ENCODE results near the gene KIF5C.

Gene KIF5C

DNA sequence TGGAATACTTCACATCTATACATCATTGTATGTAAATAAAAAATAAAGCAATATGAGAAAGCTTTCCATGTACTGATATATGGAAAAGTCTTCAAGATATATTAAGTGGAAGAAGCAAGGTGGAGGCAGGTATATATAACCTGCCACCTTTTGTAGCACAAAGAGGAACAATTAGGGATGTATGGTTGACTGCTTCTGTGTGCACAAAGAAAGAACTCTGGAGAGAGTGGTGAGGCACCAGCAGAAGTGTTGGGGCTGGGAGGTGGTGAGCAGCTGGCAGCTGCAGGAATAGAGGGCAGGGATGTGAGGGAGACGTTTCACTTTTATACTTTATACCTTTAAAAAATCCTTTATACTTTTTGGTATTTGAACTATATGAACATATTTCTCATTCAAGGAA is 26.1 kb downstream of the KIF5C start (continued):
- TF ChIP-seq, protein P1, sequence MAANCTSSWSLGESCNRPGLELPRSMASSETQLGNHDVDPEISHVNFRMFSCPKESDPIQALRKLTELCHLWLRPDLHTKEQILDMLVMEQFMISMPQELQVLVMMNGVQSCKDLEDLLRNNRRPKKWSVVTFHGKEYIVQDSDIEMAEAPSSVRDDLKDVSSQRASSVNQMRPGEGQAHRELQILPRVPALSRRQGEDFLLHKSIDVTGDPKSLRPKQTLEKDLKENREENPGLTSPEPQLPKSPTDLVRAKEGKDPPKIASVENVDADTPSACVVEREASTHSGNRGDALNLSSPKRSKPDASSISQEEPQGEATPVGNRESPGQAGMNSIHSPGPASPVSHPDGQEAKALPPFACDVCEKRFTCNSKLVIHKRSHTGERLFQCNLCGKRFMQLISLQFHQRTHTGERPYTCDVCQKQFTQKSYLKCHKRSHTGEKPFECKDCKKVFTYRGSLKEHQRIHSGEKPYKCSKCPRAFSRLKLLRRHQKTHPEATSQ (tag by site-specific recombination; IDR thresholded peaks at IDR 0.05): no peak
- no peak for TF ChIP-seq ZFP3 (tag by site-specific recombination; IDR thresholded peaks at IDR 0.05; ENCODE audit: low read depth)
- no peak for TF ChIP-seq ZNF670 (tag by site-specific recombination; IDR thresholded peaks at IDR 0.05; ENCODE audit: low read depth)

DNA sequence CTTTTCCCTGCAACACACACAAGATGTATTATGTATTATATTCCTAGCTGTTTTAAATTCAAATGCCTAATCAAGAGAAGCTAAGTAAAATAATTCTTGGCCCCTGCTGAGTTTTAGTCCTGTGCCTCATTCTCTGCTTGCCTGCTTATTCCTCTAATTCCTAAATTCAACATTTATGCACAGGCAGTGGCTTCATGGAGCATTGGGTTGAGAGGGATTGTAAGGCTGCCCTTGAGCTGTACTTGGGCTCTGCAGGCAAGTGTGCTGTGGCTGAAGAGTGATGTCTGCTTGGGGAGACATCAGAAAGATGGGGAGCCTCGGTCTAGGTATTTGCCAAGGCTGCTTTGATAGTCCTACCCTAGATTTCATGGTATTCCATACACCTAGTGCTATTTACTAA is 27.8 kb downstream of the KIF5C start:
- TF ChIP-seq ZBTB17 (tag by site-specific recombination; IDR thresholded peaks at IDR 0.05): no peak
- TF ChIP-seq KLF9 (tag by site-specific recombination; IDR thresholded peaks at IDR 0.05; ENCODE audit: low read depth): no peak
- no peak for TF ChIP-seq ZNF610 (tag by site-specific recombination; IDR thresholded peaks at IDR 0.05; ENCODE audit: borderline replicate concordance)
- no peaks in the 10 kb centered on the region for H3K9me3 ChIP-seq (ENCODE audit: control insufficient read depth, insufficient read depth, low read depth, low read length)
- no peak overlapping the region for H3K4me3 ChIP-seq (ENCODE audit: low read depth, low read length)
- H3K27ac ChIP-seq (ENCODE audit: extremely low read depth, low read depth, low read length): no peak overlapping the region
- CTCF ChIA-PET: interaction anchor here (0.5 to 1.0 kb wide), 3 partner anchors 36 to 394 kb away, joined by 3 to 4 read pairs (median 3); no protein-coding TSS in a partner anchor
- H3K36me3 ChIP-seq (ENCODE audit: control insufficient read depth in 2 of 2, insufficient read depth in 1 of 2, low read length in 2 of 2): no peaks in the 10 kb centered on the region
- peaks cover 4% of the 10 kb centered on the region; the same call in 1 of the 2 replicates for H3K4me1 ChIP-seq (ENCODE audit: control insufficient read depth, insufficient read depth, low read length)
- POLR2A ChIA-PET: interaction anchor here (0.6 kb wide), 1 partner anchor 99 kb away, joined by 4 read pairs; no protein-coding TSS in a partner anchor

DNA sequence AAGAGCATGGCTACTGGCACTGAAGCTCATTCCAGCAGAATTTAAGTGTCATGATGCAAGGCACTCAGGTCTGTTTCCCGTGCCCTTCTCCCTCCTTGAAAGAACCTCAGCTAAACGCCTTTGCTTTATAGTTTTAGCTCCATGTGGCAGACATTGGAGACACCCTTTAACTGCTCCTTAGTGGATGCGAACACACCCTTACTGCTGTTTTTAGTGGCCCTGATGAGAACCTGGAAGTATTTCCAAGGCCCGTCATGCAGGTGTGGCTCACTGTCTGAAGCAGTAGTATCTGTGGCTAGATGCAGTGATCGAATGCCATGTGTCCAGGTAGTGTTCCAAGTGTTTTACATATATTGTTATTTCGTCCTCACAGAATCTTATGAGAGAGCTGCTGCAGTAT is 28.3 kb downstream of the KIF5C start:
- Histone ChIP-seq H3K27ac (ENCODE audit: extremely low read depth, low read depth, low read length) (no peak overlapping the region), H3K4me3 (ENCODE audit: low read depth, low read length) (no peak overlapping the region), H3K9me3 (ENCODE audit: control insufficient read depth, insufficient read depth, low read depth, low read length) (no peaks in the 10 kb centered on the region), H3K36me3 (ENCODE audit: control insufficient read depth in 2 of 2, insufficient read depth in 1 of 2, low read length in 2 of 2) (no peaks in the 10 kb centered on the region), H3K4me1 (ENCODE audit: control insufficient read depth, insufficient read depth, low read length) (peaks cover 4% of the 10 kb centered on the region; the same call in 1 of the 2 replicates)
- ChIA-PET POLR2A (interaction anchor here (0.6 kb wide), 1 partner anchor 99 kb away, joined by 4 read pairs; no protein-coding TSS in a partner anchor), CTCF (interaction anchor here (0.5 to 1.0 kb wide), 2 partner anchors 83 to 394 kb away, joined by 3 to 4 read pairs; no protein-coding TSS in a partner anchor)
- no peak for TF ChIP-seq ZNF175 (tag by site-specific recombination; IDR thresholded peaks at IDR 0.05)
- TF ChIP-seq YY1 (tag by site-specific recombination; IDR thresholded peaks at IDR 0.05): no peak
- TF ChIP-seq, protein P2, sequence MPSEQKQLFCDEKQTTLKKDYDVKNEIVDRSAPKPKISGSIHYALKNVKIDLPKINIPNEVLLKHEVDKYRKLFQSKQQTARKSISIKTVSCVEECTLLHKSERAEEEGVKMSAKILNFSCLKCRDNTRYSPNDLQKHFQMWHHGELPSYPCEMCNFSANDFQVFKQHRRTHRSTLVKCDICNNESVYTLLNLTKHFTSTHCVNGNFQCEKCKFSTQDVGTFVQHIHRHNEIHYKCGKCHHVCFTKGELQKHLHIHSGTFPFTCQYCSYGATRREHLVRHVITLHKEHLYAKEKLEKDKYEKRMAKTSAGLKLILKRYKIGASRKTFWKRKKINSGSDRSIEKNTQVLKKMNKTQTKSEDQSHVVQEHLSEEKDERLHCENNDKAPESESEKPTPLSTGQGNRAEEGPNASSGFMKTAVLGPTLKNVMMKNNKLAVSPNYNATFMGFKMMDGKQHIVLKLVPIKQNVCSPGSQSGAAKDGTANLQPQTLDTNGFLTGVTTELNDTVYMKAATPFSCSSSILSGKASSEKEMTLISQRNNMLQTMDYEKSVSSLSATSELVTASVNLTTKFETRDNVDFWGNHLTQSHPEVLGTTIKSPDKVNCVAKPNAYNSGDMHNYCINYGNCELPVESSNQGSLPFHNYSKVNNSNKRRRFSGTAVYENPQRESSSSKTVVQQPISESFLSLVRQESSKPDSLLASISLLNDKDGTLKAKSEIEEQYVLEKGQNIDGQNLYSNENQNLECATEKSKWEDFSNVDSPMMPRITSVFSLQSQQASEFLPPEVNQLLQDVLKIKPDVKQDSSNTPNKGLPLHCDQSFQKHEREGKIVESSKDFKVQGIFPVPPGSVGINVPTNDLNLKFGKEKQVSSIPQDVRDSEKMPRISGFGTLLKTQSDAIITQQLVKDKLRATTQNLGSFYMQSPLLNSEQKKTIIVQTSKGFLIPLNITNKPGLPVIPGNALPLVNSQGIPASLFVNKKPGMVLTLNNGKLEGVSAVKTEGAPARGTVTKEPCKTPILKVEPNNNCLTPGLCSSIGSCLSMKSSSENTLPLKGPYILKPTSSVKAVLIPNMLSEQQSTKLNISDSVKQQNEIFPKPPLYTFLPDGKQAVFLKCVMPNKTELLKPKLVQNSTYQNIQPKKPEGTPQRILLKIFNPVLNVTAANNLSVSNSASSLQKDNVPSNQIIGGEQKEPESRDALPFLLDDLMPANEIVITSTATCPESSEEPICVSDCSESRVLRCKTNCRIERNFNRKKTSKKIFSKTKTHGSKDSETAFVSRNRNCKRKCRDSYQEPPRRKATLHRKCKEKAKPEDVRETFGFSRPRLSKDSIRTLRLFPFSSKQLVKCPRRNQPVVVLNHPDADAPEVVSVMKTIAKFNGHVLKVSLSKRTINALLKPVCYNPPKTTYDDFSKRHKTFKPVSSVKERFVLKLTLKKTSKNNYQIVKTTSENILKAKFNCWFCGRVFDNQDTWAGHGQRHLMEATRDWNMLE (tag by site-specific recombination; conservative IDR thresholded peaks at IDR 0.05; ENCODE audit: low read depth): no peak
- TF ChIP-seq, protein P3, sequence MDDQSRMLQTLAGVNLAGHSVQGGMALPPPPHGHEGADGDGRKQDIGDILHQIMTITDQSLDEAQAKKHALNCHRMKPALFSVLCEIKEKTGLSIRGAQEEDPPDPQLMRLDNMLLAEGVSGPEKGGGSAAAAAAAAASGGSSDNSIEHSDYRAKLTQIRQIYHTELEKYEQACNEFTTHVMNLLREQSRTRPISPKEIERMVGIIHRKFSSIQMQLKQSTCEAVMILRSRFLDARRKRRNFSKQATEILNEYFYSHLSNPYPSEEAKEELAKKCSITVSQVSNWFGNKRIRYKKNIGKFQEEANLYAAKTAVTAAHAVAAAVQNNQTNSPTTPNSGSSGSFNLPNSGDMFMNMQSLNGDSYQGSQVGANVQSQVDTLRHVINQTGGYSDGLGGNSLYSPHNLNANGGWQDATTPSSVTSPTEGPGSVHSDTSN (CRISPR knock-in tag; IDR thresholded peaks at IDR 0.05): no peak
- no peak for TF ChIP-seq OVOL3 (tag by site-specific recombination; IDR thresholded peaks at IDR 0.05)
- TF ChIP-seq ZNF324 (tag by site-specific recombination; IDR thresholded peaks at IDR 0.05): no peak
- TF ChIP-seq, protein P4, sequence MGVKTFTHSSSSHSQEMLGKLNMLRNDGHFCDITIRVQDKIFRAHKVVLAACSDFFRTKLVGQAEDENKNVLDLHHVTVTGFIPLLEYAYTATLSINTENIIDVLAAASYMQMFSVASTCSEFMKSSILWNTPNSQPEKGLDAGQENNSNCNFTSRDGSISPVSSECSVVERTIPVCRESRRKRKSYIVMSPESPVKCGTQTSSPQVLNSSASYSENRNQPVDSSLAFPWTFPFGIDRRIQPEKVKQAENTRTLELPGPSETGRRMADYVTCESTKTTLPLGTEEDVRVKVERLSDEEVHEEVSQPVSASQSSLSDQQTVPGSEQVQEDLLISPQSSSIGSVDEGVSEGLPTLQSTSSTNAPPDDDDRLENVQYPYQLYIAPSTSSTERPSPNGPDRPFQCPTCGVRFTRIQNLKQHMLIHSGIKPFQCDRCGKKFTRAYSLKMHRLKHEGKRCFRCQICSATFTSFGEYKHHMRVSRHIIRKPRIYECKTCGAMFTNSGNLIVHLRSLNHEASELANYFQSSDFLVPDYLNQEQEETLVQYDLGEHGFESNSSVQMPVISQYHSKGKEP (tag by site-specific recombination; IDR thresholded peaks at IDR 0.05): no peak
- TF ChIP-seq ZNF302 (tag by site-specific recombination; IDR thresholded peaks at IDR 0.05; ENCODE audit: low read depth): no peak
- TF ChIP-seq, protein P5, sequence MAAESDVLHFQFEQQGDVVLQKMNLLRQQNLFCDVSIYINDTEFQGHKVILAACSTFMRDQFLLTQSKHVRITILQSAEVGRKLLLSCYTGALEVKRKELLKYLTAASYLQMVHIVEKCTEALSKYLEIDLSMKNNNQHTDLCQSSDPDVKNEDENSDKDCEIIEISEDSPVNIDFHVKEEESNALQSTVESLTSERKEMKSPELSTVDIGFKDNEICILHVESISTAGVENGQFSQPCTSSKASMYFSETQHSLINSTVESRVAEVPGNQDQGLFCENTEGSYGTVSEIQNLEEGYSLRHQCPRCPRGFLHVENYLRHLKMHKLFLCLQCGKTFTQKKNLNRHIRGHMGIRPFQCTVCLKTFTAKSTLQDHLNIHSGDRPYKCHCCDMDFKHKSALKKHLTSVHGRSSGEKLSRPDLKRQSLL (tag by site-specific recombination; IDR thresholded peaks at IDR 0.05): no peak
- no peak for TF ChIP-seq ZNF660 (tag by site-specific recombination; IDR thresholded peaks at IDR 0.05)
- no peak for TF ChIP-seq GLIS2 (tag by site-specific recombination; IDR thresholded peaks at IDR 0.05)
- TF ChIP-seq ZNF561 (tag by site-specific recombination; IDR thresholded peaks at IDR 0.05; ENCODE audit: borderline replicate concordance): no peak
- no peak for TF ChIP-seq ZNF350 (tag by site-specific recombination; IDR thresholded peaks at IDR 0.05)
- TF ChIP-seq ZNF24 (tag by site-specific recombination; IDR thresholded peaks at IDR 0.05): no peak
- TF ChIP-seq ZNF2 (tag by site-specific recombination; IDR thresholded peaks at IDR 0.05): no peak
